Muscle of leg (tissue), 11 donors: ENCODE results near the gene NUP88. TPM values are rescaled to one million over a fixed set of nuclear protein-coding genes. Genes with fewer than 3 reads are reported as not detected.

Source experiments
- DNase-seq: peaks from one replicate; pipeline ENCODE4 v3.0.0; 2013
- H3K27ac ChIP-seq: one replicate; pipeline ENCODE4 v1.5.1; 2013; ENCODE audit warnings: mild to moderate bottlenecking, low read length, control low read depth
- H3K27me3 ChIP-seq: one replicate; pipeline ENCODE4 v1.6.1; 2013; ENCODE audit warnings: low read length; ENCODE audit not compliant: control insufficient read depth, insufficient read depth
- H3K36me3 ChIP-seq: one replicate; pipeline ENCODE4 v1.6.1; 2013; ENCODE audit warnings: low read length; ENCODE audit not compliant: control insufficient read depth, insufficient read depth
- H3K4me1 ChIP-seq: one replicate; pipeline ENCODE4 v1.6.1; 2013; ENCODE audit warnings: low read length; ENCODE audit not compliant: control insufficient read depth, insufficient read depth
- H3K4me3 ChIP-seq: one replicate; pipeline ENCODE4 v1.5.1; 2013; ENCODE audit warnings: low read length, control low read depth
- H3K9me3 ChIP-seq: replicated peaks from 2 replicates; pipeline ENCODE4 v1.6.1; 2013; ENCODE audit warnings: low read depth, low read length; ENCODE audit not compliant: control insufficient read depth
- WGBS: methylation state at CpG from one replicate; pipeline ENCODE4 v1.1.5; 2013; ENCODE audit warnings: missing lambda C conversion rate; ENCODE audit not compliant: insufficient coverage; 5-methylcytosine and 5-hydroxymethylcytosine counted together
- polyA plus RNA-seq, 8 donors: library from polyadenylated mRNA; unstranded; fragments of 120-200 nt; gene quantifications; one replicate each; pipeline versions ENCODE4 v1.2.1 to v1.2.3, GENCODE V29; 2013; ENCODE audit warnings: inconsistent platforms in 1 of 8, low replicate concordance in 1 of 8; ENCODE audit not compliant: insufficient read length in 8 of 8, insufficient read depth in 1 of 8
- total RNA-seq: library from RNA; stranded (reverse); fragments of 120-200 nt; gene quantifications from one replicate; pipeline ENCODE4 v1.2.4, GENCODE V29; 2013

NUP88 gene
- total and polyA plus RNA-seq, 9 donors = 41.0 to 61.9 (median 48.8) TPM

DNA sequence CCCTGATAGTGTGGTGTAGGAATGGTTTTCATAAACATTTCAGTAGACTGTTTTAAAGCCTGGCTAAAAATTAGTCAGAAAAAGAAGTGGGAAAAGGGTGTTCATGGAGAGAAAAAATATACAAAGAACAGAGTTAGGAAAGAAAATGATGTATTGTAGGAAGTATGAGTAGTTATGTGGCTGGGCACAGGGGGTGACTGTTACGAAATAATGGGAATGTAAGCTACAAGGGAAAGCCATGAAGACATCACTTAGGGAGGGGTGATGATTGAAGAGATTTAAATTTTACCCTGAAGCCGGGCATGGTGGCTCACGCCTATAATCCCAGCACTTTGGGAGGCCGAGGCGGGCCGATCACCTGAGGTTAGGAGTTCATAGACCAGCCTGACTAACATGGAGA, 55.3 kb downstream of the NUP88 start:
- Histone ChIP-seq H3K4me3 (no peak overlapping the region), H3K36me3 (peaks cover 25% of the 10 kb centered on the region)
- DNase-seq = no peak

DNA sequence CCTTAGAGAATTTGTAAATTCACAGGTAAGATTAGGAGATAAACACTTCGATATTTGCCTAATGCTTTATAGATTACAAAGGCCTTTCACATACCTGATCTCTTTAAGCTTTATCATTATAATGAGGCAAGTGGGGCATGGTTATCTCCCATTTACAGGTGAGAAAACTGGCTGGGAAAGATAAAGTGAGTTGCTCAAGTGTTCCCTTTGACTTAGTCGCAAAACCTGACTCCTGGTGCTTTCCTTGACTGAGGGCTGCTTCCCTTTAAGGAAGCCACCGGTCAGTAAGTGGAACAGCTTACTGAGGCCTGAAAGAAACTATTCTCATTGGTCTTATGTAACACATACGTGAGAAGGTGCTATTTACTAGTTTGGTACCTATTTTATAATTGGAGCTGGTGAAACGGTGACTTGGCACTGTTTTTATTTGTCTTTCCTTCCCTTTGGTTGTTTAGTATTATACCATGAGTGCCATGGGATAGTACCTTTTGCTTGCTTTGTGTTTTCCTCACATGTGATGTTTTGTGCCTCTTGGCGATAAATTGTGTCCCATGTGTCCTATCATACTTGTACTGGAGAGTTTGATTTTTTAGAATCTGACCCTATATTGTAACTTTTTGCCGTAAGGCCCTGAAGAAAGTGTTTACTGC, 57.2 kb downstream of the NUP88 start:
- no peaks in the 10 kb centered on the region for H3K4me1 ChIP-seq
- H3K27me3 ChIP-seq = no peaks in the 10 kb centered on the region
- H3K27ac ChIP-seq = no peak overlapping the region
- peaks cover 36% of the 10 kb centered on the region for H3K36me3 ChIP-seq
- H3K4me3 ChIP-seq = no peak overlapping the region
- DNase-seq = no peak
- no peaks in the 10 kb centered on the region for H3K9me3 ChIP-seq
- 54% methylated on average over 3 of the region's 7 CpGs for WGBS

More for the DNA sequence above, 55.3 kb downstream of the NUP88 start:
- 93% methylated on average over 3 of the region's 6 CpGs for WGBS
- no peak overlapping the region for H3K27ac ChIP-seq
- peaks cover 7% of the 10 kb centered on the region for H3K4me1 ChIP-seq
- no peaks in the 10 kb centered on the region for H3K9me3 ChIP-seq
- H3K27me3 ChIP-seq = no peaks in the 10 kb centered on the region

DNA sequence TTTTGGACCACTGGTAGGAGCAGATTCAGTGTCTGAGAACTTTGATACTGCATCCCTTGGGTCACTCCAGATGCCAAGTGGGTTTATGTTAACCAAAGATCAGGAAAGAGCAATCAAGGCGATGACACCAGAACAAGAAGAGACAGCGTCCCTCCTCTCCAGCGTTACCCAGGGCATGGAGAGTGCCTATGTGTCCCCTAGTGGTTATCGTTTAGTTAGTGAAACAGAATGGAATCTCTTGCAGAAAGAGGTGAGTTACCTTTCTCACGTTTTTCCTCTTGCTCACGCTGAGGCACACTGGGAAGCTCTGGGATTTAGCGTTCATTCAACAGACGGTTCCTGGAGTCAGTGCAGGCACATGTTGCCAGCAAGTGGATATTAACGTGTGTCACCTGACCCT, 58.0 kb downstream of the NUP88 start:
- 69% methylated on average over 9 of the region's 9 CpGs for whole genome bisulfite sequencing
- Histone ChIP-seq H3K27ac (no peak overlapping the region), H3K27me3 (no peaks in the 10 kb centered on the region), H3K4me1 (no peaks in the 10 kb centered on the region), H3K36me3 (peaks cover 37% of the 10 kb centered on the region), H3K9me3 (no peaks in the 10 kb centered on the region), H3K4me3 (no peak overlapping the region)
- DNase-seq = no peak

DNA sequence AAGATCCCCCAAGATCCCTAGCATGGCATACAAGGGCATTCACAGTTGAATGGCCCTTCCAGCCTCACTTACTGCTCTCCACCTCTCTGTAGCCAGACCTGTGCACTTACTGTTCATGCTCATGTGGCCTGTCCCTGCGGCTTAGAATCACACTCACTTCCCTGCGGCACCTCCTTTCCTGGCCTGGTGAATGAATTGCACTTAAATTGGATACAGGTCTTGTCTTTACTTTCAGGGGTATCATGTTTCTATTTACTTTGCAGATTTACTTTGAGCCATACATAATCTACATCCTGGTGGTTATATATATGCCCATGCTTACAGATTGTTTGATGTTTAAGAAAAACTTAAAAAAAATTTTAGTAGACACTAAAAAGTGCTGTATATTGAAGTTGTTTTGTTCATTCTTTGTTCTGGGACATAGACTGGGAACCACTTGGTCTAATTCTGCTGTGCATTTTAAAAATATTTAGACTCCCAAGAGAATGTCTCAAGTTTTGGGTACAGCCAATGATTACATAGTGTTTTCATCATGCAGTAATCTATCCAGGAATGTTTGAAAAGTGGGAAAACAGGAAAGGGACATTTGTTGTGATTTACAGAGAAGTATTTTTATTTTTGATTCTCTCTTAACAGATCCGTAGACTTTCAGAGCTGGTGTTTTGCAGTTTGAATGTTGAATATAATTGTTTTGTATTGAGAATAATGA, 63.9 kb downstream of the NUP88 start:
- Histone ChIP-seq H3K27ac (peak overlapping the region; percentile 38), H3K4me3 (no peak overlapping the region), H3K9me3 (no peaks in the 10 kb centered on the region), H3K27me3 (no peaks in the 10 kb centered on the region), H3K36me3 (peaks cover 39% of the 10 kb centered on the region), H3K4me1 (no peaks in the 10 kb centered on the region)
- peak; percentile 75 for DNase-seq
- WGBS = 50% methylated on average over 2 of the region's 3 CpGs

DNA sequence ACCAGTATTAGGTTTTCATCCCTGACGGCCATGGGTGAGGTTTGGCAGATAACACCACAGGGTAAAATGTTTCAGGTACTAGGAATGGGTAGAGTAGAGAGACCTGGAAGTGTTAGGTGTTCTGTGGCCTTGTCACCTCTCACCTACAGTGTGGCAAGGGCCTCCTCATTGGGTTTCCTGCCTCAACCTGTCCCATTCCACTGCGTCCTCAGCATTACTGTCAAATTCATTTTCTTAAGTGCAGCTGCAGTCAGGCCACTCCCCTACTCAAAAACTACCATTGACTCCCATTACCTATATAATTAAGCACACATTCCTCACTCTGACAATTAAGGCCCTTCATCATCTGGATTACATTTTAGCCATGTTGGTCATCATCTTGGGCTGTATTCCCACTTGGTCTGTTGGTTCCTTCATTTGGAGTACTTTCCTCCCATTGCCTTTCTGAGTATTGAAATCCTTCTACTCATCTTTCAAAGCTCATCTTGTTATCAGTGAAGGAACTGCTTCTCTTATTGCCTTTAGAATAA, 64.5 kb downstream of the NUP88 start:
- no peak overlapping the region for H3K4me3 ChIP-seq
- H3K9me3 ChIP-seq = no peaks in the 10 kb centered on the region
- no peaks in the 10 kb centered on the region for H3K27me3 ChIP-seq
- 82% methylated on average over 1 of the region's 2 CpGs for WGBS
- DNase-seq = no peak
- H3K4me1 ChIP-seq = no peaks in the 10 kb centered on the region
- H3K36me3 ChIP-seq = peaks cover 38% of the 10 kb centered on the region
- H3K27ac ChIP-seq = peak overlapping the region; percentile 38

DNA sequence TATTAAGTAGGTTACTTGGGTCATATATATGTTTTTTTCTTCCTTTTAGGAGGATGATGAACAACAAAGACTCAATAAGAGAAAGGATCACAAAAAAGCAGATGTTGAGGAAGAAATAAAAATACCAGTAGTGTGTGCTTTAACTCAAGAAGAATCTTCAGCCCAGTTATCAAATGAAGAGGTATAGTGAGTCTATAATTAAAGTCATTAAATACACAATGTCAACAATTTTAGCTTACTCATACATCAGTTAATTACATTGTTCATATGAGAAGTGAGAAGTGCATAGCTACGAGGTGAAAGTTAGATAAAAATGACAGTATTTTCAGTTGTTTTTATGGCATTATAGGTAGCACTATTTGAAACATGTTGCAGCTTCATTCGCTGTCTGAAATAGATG, 65.2 kb downstream of the NUP88 start:
- Histone ChIP-seq H3K27ac (no peak overlapping the region), H3K9me3 (no peaks in the 10 kb centered on the region), H3K4me3 (no peak overlapping the region), H3K4me1 (no peaks in the 10 kb centered on the region), H3K27me3 (no peaks in the 10 kb centered on the region), H3K36me3 (peaks cover 34% of the 10 kb centered on the region)
- WGBS = no CpG with 5 or more reads among the region's 2 CpGs
- no peak for DNase-seq

DNA sequence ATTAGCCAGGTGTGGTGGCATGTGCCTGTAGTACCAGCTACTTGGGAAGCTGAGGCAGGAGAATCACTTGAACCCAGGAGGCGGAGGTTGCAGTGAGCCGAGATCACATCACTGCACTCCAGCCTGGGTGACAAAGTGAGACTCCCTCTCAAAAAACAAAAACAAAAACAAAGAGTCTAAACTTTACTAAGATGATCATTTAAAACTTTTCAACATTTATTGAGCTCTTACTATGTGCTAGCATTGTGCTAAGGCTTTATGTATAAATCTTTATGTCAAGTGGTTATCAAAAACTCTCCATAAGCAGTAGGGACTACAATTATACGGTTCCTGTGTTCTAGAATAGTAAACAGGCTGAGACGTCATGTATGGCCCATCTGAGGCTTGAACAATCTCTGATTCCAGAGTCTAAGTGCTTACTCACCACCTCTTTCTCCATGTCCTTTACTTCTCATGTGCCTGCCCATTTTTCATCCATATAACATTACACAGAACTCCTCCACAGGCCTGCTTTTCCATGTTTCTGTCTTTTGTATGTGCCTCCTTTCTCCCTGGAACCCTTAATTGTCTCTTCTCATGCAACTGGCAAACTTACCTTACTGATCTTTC, 66.7 kb downstream of the NUP88 start:
- WGBS = no CpG with 5 or more reads among the region's 4 CpGs
- H3K27ac ChIP-seq = no peak overlapping the region
- DNase-seq = no peak
- no peaks in the 10 kb centered on the region for H3K9me3 ChIP-seq
- peaks cover 33% of the 10 kb centered on the region for H3K36me3 ChIP-seq
- H3K4me1 ChIP-seq = no peaks in the 10 kb centered on the region
- no peaks in the 10 kb centered on the region for H3K27me3 ChIP-seq
- no peak overlapping the region for H3K4me3 ChIP-seq

DNA sequence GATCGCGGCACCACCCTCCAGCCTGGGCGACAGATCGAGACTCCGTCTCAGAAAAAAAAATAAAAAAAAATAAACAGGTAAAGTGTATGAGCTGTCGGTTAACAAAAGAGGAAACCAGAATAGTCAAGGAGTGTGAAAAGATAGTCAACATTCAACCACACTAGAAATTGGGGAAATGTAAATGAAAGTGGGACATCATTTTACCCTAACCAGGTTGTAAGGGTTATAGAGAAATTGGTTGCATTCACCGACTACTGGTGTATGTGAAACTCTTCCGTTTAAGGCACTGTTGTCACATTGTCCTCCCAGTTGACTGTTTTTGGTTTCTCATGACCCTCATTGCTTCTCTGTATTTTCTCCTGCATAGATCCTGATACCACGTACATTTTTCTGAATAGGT, 74.5 kb downstream of the NUP88 start:
- no peak for DNase-seq
- H3K27me3 ChIP-seq = no peaks in the 10 kb centered on the region
- H3K36me3 ChIP-seq = peaks cover 14% of the 10 kb centered on the region
- H3K9me3 ChIP-seq = no peaks in the 10 kb centered on the region
- H3K27ac ChIP-seq = no peak overlapping the region
- no peaks in the 10 kb centered on the region for H3K4me1 ChIP-seq
- H3K4me3 ChIP-seq = no peak overlapping the region
- WGBS = 87% methylated on average over 3 of the region's 9 CpGs
